ENCODE measurements around the gene SFMBT1.

The SFMBT1 gene

DNA sequence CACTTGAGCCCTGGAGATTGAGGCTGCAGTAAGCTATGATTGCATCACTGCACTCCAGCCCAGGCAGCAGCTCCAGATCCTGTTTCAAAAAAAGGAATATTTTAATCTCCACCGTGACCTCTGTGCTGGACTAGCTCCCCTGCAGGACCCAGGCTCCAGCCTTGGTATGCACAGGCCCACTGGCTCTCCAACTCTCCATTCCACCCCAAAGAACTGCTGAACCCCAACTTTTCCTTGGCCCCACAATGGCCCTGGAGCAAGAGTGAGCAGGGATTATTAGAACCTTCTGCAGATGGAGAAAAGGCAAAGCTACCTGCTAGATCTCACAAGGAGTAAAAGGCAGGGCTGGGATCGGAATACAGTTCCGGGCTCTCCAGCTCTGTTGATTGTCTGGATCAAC lies 32.8 kb upstream of the SFMBT1 start:
- DNase-seq (ENCODE audit: low read depth), result no peak
- no peak overlapping the region for H3K4me3 ChIP-seq (ENCODE audit: low read depth, low read length)
- TF ChIP-seq, protein P1, sequence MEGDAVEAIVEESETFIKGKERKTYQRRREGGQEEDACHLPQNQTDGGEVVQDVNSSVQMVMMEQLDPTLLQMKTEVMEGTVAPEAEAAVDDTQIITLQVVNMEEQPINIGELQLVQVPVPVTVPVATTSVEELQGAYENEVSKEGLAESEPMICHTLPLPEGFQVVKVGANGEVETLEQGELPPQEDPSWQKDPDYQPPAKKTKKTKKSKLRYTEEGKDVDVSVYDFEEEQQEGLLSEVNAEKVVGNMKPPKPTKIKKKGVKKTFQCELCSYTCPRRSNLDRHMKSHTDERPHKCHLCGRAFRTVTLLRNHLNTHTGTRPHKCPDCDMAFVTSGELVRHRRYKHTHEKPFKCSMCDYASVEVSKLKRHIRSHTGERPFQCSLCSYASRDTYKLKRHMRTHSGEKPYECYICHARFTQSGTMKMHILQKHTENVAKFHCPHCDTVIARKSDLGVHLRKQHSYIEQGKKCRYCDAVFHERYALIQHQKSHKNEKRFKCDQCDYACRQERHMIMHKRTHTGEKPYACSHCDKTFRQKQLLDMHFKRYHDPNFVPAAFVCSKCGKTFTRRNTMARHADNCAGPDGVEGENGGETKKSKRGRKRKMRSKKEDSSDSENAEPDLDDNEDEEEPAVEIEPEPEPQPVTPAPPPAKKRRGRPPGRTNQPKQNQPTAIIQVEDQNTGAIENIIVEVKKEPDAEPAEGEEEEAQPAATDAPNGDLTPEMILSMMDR (conservative IDR thresholded peaks at IDR 0.05; ENCODE audit: low read depth, low read length), result no peak

DNA sequence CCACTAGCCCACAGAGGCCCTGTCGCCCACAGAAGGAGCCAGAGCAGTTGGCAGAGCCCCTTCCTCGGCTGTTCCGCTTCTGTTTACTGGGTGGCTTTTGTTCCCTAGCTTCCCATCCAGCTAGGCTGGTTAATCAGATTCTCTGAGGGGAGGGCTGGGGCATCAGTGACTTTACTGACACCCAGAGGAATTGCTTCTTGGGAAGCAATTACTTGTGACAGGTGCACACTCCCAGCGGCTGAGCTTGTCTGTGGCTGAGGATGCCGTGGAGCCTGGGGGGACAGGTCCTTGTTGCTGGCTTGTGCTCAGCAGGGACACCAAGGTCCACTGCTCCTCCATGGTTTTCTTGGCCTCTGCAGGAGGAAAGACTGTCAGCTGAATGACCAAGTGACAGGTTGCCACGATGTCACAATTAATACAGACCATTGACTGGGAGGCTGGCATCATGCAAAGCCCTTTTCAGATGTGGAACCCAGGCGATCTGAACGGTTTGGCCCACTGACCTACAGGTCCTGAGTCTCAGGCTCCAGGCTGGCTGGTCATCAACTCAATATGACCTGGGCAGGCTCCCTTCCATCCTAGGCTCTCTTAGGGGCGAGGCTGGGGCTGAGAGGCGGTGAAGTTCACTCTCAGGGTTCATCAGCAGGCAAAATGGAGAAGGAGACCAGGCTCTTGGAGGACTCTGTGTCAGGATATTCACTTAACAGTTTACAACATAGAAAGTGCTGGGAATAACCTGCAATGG lies 31.8 kb upstream of the SFMBT1 start:
- no peak overlapping the region for H3K4me3 ChIP-seq (ENCODE audit: low read depth, low read length)
- DNase-seq (ENCODE audit: low read depth), result no peak
- TF ChIP-seq, protein P1 (conservative IDR thresholded peaks at IDR 0.05; ENCODE audit: low read depth, low read length), result no peak

DNA sequence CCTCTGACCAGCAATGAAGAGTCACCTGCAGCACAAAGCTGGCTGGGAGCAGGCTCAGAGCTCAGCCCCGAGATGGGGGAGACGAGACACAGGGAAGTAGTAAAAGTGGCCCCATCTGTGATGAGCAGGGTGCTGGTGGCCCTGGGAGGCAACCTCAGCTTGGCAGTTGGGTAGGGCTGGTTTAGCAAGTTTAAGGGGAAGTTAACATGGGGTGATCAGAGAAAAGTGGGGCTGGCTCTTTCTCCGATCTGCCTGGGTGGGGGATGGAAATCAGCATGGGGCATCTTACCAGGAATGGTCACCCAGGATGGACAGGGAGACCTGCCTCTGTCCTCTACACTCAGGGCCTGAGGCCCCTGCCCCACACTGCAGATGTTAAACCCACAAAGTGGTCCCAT lies 29.9 kb upstream of the SFMBT1 start:
- no peak for DNase-seq (ENCODE audit: low read depth)
- TF ChIP-seq, protein P1 (conservative IDR thresholded peaks at IDR 0.05; ENCODE audit: low read depth, low read length), result no peak
- H3K4me3 ChIP-seq (ENCODE audit: low read depth, low read length), result no peak overlapping the region

DNA sequence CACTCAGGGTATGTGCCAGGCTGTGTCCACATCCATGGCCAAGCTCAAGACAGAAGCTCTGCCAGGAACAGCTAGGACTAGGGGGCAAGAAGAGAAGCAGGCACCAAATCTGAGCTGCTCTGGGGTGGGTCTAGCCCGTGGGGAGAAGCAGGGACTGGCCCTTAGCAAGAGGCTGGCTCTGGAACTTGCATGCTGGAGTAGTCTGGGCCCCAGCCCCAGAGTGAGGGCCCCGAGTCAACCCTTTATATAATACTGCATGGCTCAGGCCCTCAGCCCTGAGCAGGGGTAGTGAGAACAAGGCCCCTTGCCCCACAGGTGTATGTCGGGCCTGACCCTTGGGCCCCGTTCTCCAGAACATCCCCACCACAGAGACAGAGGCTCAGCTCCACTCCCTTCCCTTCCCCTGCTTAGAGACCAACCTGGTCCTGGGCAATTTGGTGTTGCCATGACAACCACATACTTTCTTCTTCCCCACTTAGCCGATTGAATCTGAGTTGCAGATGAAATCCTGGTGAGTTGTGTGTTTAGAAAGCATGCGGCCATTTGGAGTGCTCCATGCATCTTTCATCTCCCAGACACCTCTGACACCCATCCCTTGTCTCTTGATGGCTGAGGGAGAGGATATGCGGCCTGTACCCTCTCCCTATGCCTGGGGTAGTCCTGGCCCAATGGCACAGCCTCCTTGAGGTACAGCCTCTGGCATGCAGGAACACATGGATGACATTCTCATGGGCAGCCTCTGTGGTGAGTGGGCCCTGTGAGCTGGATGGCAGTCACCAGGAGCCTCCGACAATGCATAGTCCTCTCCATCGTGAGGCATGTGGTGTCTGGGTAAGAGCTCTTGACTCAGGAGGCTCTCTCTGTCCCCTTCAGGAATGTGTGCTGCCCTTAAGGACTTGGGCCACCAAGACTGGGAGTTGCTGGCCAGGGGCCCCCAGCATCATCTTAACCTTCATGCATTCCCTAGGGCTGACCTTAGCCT lies 29.2 kb upstream of the SFMBT1 start:
- no peak for DNase-seq (ENCODE audit: low read depth)
- H3K4me3 ChIP-seq (ENCODE audit: low read depth, low read length), result no peak overlapping the region
- TF ChIP-seq, protein P1 (conservative IDR thresholded peaks at IDR 0.05; ENCODE audit: low read depth, low read length), result no peak

DNA sequence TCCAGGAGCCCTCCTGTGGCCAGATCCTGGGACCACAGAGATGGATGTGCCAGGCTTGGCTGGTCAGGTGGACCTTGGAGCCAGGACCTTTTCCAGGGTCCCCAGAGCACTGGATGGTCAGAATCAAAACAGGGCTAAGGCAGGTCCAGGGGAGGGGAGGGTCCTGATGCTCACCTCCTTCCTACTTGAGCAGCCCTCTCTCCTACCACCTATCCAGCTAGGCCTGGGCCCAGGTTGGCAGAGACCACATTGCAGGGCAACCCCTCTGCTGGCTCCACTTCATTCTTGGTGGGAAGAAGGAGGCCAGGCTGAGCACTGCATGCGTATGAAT lies 28.5 kb upstream of the SFMBT1 start:
- no peak for DNase-seq (ENCODE audit: low read depth)
- TF ChIP-seq, protein P1 (conservative IDR thresholded peaks at IDR 0.05; ENCODE audit: low read depth, low read length), result no peak
- no peak overlapping the region for H3K4me3 ChIP-seq (ENCODE audit: low read depth, low read length)

DNA sequence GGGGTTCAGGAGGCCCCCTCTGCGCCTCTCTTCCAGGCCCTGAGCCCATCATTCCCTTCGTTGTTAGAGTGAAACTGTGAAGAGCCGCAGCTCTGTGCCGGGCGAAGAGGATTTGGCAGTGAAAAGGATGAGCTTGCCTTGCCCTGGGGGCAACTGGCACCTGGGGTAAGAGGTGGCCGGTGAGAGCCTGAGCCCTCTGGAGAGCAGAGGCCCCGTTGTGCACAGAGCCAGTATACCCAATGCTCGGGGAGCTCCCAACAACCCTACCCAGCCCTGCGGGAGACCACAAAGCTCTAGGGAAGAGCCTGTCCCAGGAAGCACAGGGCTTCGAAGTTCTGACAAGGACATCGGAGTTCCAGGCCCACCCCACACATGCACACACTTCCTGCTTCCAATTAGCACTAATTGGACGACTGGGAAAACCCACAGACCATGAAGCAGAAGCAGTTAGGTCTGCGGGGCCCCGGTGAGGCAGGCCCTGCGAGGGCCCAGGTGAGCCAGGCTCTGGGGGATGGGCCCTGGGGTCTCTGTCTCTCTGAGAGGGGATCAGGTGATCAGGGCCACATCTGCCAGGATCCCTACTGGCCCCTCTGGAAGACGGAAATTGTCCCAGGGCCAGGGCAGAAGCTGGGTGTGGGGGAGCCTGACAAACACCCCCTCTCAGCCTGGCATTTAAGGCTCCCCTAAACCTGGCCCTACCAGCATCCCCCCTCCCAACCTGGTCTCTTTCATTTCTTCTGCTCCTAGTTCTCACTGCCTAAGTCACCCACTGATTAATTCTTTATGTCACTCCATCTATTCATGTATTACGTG lies 27.9 kb upstream of the SFMBT1 start:
- TF ChIP-seq, protein P1 (conservative IDR thresholded peaks at IDR 0.05; ENCODE audit: low read depth, low read length), result no peak
- peak overlapping the region; percentile 66 for H3K4me3 ChIP-seq (ENCODE audit: low read depth, low read length)
- DNase-seq (ENCODE audit: low read depth), result no peak
